Trophoblast cell (in vitro differentiated cells and primary cell): Measurements from ENCODE around the gene GLP1R.

Experiments used
- DNase-seq, 2 donors: peaks; one replicate each; pipeline ENCODE4 v3.0.0-alpha.2; 2016
- H2AFZ ChIP-seq: 2 replicates; pipeline ENCODE4 v1.6.1; 2013; ENCODE audit warnings: low read length, moderate library complexity, mild to moderate bottlenecking; ENCODE audit not compliant: insufficient read depth, poor library complexity
- H2AK5ac ChIP-seq: 2 replicates; pipeline ENCODE4 v1.6.1; 2013; ENCODE audit warnings: mild to moderate bottlenecking, low read length
- H2BK120ac ChIP-seq: 2 replicates; pipeline ENCODE4 v1.6.1; 2013; ENCODE audit warnings: low read length, mild to moderate bottlenecking, moderate library complexity; ENCODE audit not compliant: insufficient read depth, poor library complexity
- H2BK12ac ChIP-seq: 2 replicates; pipeline ENCODE4 v1.6.1; 2013; ENCODE audit warnings: mild to moderate bottlenecking, low read length, moderate library complexity
- H2BK5ac ChIP-seq: 2 replicates; pipeline ENCODE4 v1.6.1; 2013; ENCODE audit warnings: low read length, low read depth, moderate library complexity, mild to moderate bottlenecking; ENCODE audit not compliant: poor library complexity
- H3K14ac ChIP-seq: 2 replicates; pipeline ENCODE4 v1.6.1; 2013; ENCODE audit warnings: mild to moderate bottlenecking, low read length
- H3K18ac ChIP-seq: 2 replicates; pipeline ENCODE4 v1.6.1; 2013; ENCODE audit warnings: mild to moderate bottlenecking, low read length
- H3K23ac ChIP-seq: 2 replicates; pipeline ENCODE4 v1.6.1; 2013; ENCODE audit warnings: low read length
- H3K27ac ChIP-seq: 2 replicates; pipeline ENCODE4 v1.5.1; 2013; ENCODE audit warnings: low read depth, mild to moderate bottlenecking, inconsistent platforms, low read length, moderate library complexity
- H3K27me3 ChIP-seq: 2 replicates; pipeline ENCODE4 v1.6.1; 2013; ENCODE audit warnings: inconsistent platforms, mild to moderate bottlenecking, low read length, moderate library complexity; ENCODE audit not compliant: insufficient read depth
- H3K36me3 ChIP-seq, 2 experiments: 1 replicate in 1 of 2; 2 replicates in 1 of 2; pipeline ENCODE4 v1.6.1; 2013; ENCODE audit warnings: low read length in 2 of 2, mild to moderate bottlenecking in 2 of 2, moderate library complexity in 1 of 2; ENCODE audit not compliant: insufficient read depth in 2 of 2, control insufficient read depth in 1 of 2
- H3K4ac ChIP-seq: 2 replicates; pipeline ENCODE4 v1.6.1; 2013; ENCODE audit warnings: low read depth, mild to moderate bottlenecking, low read length, moderate library complexity
- H3K4me1 ChIP-seq, 2 experiments: 1 replicate in 1 of 2; 2 replicates in 1 of 2; pipeline ENCODE4 v1.6.1; 2013; ENCODE audit warnings: low read length in 2 of 2, mild to moderate bottlenecking in 2 of 2, moderate library complexity in 1 of 2; ENCODE audit not compliant: insufficient read depth in 2 of 2, control insufficient read depth in 1 of 2
- H3K4me2 ChIP-seq: 2 replicates; pipeline ENCODE4 v1.6.1; 2013; ENCODE audit warnings: inconsistent platforms, mild to moderate bottlenecking, low read length, moderate library complexity
- H3K4me3 ChIP-seq: 2 replicates; pipeline ENCODE4 v1.5.1; 2013; ENCODE audit warnings: mild to moderate bottlenecking, low read depth, low read length, inconsistent platforms
- H3K79me1 ChIP-seq: one replicate; pipeline ENCODE4 v1.6.1; 2013; ENCODE audit warnings: low read length
- H3K79me2 ChIP-seq: 2 replicates; pipeline ENCODE4 v1.6.1; 2013; ENCODE audit warnings: low read length, mild to moderate bottlenecking; ENCODE audit not compliant: control insufficient read depth, insufficient read depth, poor library complexity
- H3K9ac ChIP-seq: 2 replicates; pipeline ENCODE4 v1.6.1; 2013; ENCODE audit warnings: mild to moderate bottlenecking, low read length
- H3K9me3 ChIP-seq: 2 replicates; pipeline ENCODE4 v1.6.1; 2013; ENCODE audit warnings: low read depth, mild to moderate bottlenecking, control low read depth, inconsistent platforms, low read length; ENCODE audit not compliant: insufficient read depth
- H4K12ac ChIP-seq: 2 replicates; pipeline ENCODE4 v1.6.1; 2013; ENCODE audit warnings: low read depth, mild to moderate bottlenecking, low read length, moderate library complexity
- H4K8ac ChIP-seq: 2 replicates; pipeline ENCODE4 v1.6.1; 2013; ENCODE audit warnings: low read depth, mild to moderate bottlenecking, low read length, moderate library complexity
- H4K91ac ChIP-seq: one replicate; pipeline ENCODE4 v1.6.1; 2013; ENCODE audit warnings: low read depth, mild to moderate bottlenecking, low read length, moderate library complexity
- WGBS: extraction: QIAGEN DNeasy Blood & Tissue Kit; methylation state at CpG from one replicate; pipeline ENCODE4 v1.1.7; 2013; ENCODE audit warnings: missing lambda C conversion rate; ENCODE audit not compliant: insufficient read length, insufficient coverage; ENCODE audit errors: extremely low coverage; 5-methylcytosine and 5-hydroxymethylcytosine counted together

The GLP1R gene

DNA sequence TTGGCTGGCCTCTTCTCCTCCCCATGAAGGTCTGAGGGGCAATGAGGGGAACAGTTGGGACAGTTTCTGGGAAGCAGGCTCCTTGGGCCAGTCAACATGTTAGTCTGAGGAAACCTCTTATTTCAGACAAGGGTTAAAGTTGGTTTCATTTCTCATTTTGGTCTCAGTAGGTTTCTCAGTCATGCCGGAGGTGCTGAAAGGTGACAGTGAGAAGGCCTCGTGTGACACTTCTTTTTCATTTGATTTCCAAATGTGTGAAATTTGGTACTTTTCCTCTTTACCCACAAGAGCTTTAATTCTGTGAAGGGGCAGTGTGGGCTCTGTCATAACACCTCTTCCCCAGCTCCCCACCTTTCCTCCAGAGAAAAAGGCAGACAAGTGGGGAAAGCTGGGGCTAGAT is 7.5 kb upstream of the GLP1R start:
- Histone ChIP-seq H4K8ac (no peak overlapping the region), H3K9ac (no peak overlapping the region), H3K36me3 (no peaks in the 10 kb centered on the region), H3K4ac (no peak overlapping the region), H2AK5ac (no peak overlapping the region), H3K27ac (no peak overlapping the region), H2AFZ (no peak overlapping the region), H3K4me2 (no peak overlapping the region), H3K4me1 (no peaks in the 10 kb centered on the region), H4K12ac (no peak overlapping the region), H3K27me3 (no peaks in the 10 kb centered on the region), H2BK12ac (no peak overlapping the region), H4K91ac (no peak overlapping the region), H3K14ac (no peak overlapping the region), H3K18ac (no peak overlapping the region), H3K9me3 (no peaks in the 10 kb centered on the region), H3K79me2 (no peaks in the 10 kb centered on the region), H2BK120ac (no peak overlapping the region), H3K79me1 (no peaks in the 10 kb centered on the region), H3K4me3 (no peak overlapping the region), H3K23ac (no peak overlapping the region), H2BK5ac (no peak overlapping the region)
- no peak for DNase-seq
- no CpG with 5 or more reads among the region's 2 CpGs for WGBS

DNA sequence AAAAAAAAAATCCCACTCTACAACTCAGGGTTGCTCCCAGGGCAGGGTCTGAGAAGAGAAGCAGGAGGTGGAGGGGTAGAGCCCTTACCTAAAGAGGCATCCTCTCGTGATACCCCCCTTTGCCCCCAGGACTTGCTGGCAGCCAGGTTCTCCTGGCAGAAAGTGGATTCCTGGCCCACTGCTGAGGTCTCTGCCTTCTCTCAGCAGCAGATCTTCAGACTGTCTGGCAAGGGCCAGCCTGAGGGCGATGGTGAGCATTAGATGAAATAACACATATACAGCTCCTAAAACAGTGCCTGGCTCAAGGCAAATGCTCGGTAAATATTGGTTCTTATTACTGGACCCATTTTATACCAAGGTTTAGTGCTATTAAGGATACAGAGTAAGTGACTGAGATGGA is 4.8 kb upstream of the GLP1R start:
- no peak overlapping the region for H2AK5ac ChIP-seq
- peaks cover 15% of the 10 kb centered on the region for H3K27me3 ChIP-seq
- H4K12ac ChIP-seq, result no peak overlapping the region
- H3K14ac ChIP-seq, result no peak overlapping the region
- no peak overlapping the region for H3K4me3 ChIP-seq
- H3K9ac ChIP-seq, result no peak overlapping the region
- no CpG with 5 or more reads among the region's 3 CpGs for whole genome bisulfite sequencing
- H3K27ac ChIP-seq, result no peak overlapping the region
- no peak overlapping the region for H2AFZ ChIP-seq
- no peak overlapping the region for H4K91ac ChIP-seq
- H3K36me3 ChIP-seq, result no peaks in the 10 kb centered on the region
- no peak overlapping the region for H3K4ac ChIP-seq
- no peak overlapping the region for H2BK120ac ChIP-seq
- no peak for DNase-seq
- no peak overlapping the region for H2BK12ac ChIP-seq
- H4K8ac ChIP-seq, result no peak overlapping the region
- no peak overlapping the region for H3K23ac ChIP-seq
- no peaks in the 10 kb centered on the region for H3K79me1 ChIP-seq
- H3K79me2 ChIP-seq, result no peaks in the 10 kb centered on the region
- peaks cover 0 to 3% of the 10 kb centered on the region in 2 experiments for H3K4me1 ChIP-seq
- H2BK5ac ChIP-seq, result no peak overlapping the region
- H3K18ac ChIP-seq, result no peak overlapping the region
- no peak overlapping the region for H3K4me2 ChIP-seq
- no peaks in the 10 kb centered on the region for H3K9me3 ChIP-seq

DNA sequence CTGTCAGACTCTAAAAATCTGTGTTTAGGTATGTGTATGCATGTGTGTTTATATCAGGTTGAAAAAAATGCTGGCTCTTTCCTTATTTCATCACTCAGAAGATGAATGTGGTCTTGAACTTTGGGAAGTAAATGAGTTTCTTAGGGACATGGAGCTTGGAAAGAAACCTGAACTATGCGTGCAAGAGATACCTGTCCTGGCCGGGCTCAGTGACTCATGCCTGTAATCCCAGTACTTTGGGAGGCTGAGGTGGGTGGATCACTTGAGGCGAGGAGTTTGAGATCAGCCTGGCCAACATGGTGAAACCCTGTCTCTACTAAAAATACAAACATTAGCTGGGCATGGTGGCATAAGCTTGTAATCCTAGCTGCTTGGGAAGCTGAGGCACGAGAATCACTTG is 4.4 kb upstream of the GLP1R start:
- no peak overlapping the region for H3K18ac ChIP-seq
- no peaks in the 10 kb centered on the region for H3K79me2 ChIP-seq
- peaks cover 19% of the 10 kb centered on the region for H3K27me3 ChIP-seq
- H3K27ac ChIP-seq, result no peak overlapping the region
- no peak overlapping the region for H4K12ac ChIP-seq
- H4K91ac ChIP-seq, result no peak overlapping the region
- no peak overlapping the region for H2BK5ac ChIP-seq
- H2AFZ ChIP-seq, result no peak overlapping the region
- no CpG with 5 or more reads among the region's 4 CpGs for WGBS
- H2BK120ac ChIP-seq, result no peak overlapping the region
- H3K36me3 ChIP-seq, result no peaks in the 10 kb centered on the region
- H3K23ac ChIP-seq, result no peak overlapping the region
- H3K14ac ChIP-seq, result no peak overlapping the region
- peaks cover 0 to 3% of the 10 kb centered on the region in 2 experiments for H3K4me1 ChIP-seq
- H4K8ac ChIP-seq, result no peak overlapping the region
- H2BK12ac ChIP-seq, result no peak overlapping the region
- no peak overlapping the region for H3K4ac ChIP-seq
- H3K9ac ChIP-seq, result no peak overlapping the region
- no peaks in the 10 kb centered on the region for H3K79me1 ChIP-seq
- no peak for DNase-seq
- no peak overlapping the region for H2AK5ac ChIP-seq
- no peaks in the 10 kb centered on the region for H3K9me3 ChIP-seq
- H3K4me3 ChIP-seq, result no peak overlapping the region
- H3K4me2 ChIP-seq, result no peak overlapping the region

DNA sequence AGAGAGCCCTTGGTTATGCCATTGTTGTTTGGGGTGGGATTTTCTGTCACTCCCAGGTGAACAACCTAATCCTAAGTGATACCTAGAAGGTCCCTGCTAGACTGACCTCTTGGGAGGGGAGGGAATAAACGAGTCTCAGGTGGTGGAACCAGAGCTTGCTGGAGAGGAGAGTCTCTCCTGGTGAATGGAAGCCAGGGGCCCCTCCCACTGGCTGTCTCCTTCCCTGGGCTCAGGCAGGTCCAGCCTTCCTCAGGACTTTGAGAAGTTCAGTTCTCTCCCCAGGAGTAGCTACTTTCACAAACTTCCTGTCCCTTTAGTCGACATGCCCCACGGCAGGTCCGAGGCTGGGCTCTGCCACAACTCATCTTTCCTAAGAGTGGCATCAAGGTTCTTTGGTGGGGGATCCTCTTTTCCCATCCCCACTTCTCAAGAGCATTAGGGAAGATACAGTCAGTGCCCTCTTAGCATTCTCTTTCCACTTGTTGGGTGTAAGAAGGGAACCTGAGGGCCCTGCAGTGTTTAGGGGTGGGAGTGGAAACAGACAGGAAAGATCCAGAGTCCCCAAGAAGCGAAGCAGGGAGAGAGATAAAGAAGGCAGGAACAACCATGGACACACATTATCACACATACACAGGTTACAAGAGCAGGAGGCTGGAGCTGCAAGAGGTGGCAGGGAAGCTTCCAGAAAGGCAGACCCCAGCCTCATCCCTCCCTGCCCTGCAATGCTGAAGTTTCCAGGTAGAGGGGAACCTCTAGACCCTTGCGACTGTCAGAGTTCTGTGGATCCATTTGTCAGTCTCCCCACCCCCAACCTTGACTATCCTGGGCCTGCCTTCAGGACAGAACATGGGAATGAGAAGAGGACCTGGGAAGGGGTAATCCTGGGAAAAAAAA is 900 bp upstream of the GLP1R start:
- Histone ChIP-seq H3K9me3 (no peaks in the 10 kb centered on the region), H3K4ac (no peak overlapping the region), H3K4me2 (no peak overlapping the region), H4K91ac (no peak overlapping the region), H2BK5ac (no peak overlapping the region), H3K4me3 (no peak overlapping the region), H3K27ac (no peak overlapping the region), H3K27me3 (peaks cover 29% of the 10 kb centered on the region), H3K14ac (no peak overlapping the region), H2BK120ac (no peak overlapping the region), H3K79me2 (no peaks in the 10 kb centered on the region), H4K12ac (no peak overlapping the region), H2AFZ (no peak overlapping the region), H3K9ac (no peak overlapping the region), H3K18ac (no peak overlapping the region), H3K4me1 (peaks cover 7 to 8% of the 10 kb centered on the region in 2 experiments), H2AK5ac (no peak overlapping the region), H3K79me1 (no peaks in the 10 kb centered on the region), H4K8ac (no peak overlapping the region), H3K23ac (no peak overlapping the region), H3K36me3 (no peaks in the 10 kb centered on the region), H2BK12ac (no peak overlapping the region)
- DNase-seq, result no peak
- WGBS, result no CpG with 5 or more reads among the region's 6 CpGs
